ENCODE measurements around the gene CBLN1.
"Not testable (repeated sequence)": the region's sequence is repeated elsewhere in the genome, so short reads cannot be mapped to it uniquely, and the experiment has no call there.

The CBLN1 gene

GRCh38 chr16:49277386-49277742 lies 4.3 kb downstream of the CBLN1 start:
- DNase-seq = no peak

- DNase-seq = no peak
Measured at GRCh38 chr16:49276646-49277385, 4.8 kb downstream of the CBLN1 start.

- DNase-seq = no peak
Measured at GRCh38 chr16:49275870-49276269, 5.8 kb downstream of the CBLN1 start.

- DNase-seq = no peak
Measured at GRCh38 chr16:49275050-49275730, 6.4 kb downstream of the CBLN1 start.

GRCh38 chr16:49274591-49274990 lies 7.0 kb downstream of the CBLN1 start:
- DNase-seq = no peak

- no peak for DNase-seq
Measured at GRCh38 chr16:49273771-49274170, 7.9 kb downstream of the CBLN1 start.

- DNase-seq = no peak
Measured at GRCh38 chr16:49271363-49271762, 10.3 kb downstream of the CBLN1 start.

GRCh38 chr16:49269201-49269600 lies 12.4 kb downstream of the CBLN1 start:
- DNase-seq = no peak

GRCh38 chr16:49268667-49269066 lies 13.0 kb downstream of the CBLN1 start:
- no peak for DNase-seq

GRCh38 chr16:49262501-49262900 lies 19.1 kb downstream of the CBLN1 start:
- DNase-seq = no peak

GRCh38 chr16:49261930-49262329 lies 19.7 kb downstream of the CBLN1 start:
- no peak for DNase-seq

- no peak for DNase-seq
Measured at GRCh38 chr16:49260956-49261530, 20.6 kb downstream of the CBLN1 start.

GRCh38 chr16:49260253-49260652 lies 21.4 kb downstream of the CBLN1 start:
- DNase-seq = no peak

GRCh38 chr16:49259330-49259729 lies 22.3 kb downstream of the CBLN1 start:
- no peak for DNase-seq

GRCh38 chr16:49250689-49251088 lies 30.9 kb downstream of the CBLN1 start:
- no peak for DNase-seq

GRCh38 chr16:49248227-49248626 lies 33.4 kb downstream of the CBLN1 start:
- no peak for DNase-seq

- DNase-seq = no peak
Measured at GRCh38 chr16:49236216-49236615, 45.4 kb downstream of the CBLN1 start.

GRCh38 chr16:49228335-49228734 lies 53.3 kb downstream of the CBLN1 start:
- not testable (repeated sequence) for DNase-seq
